ENCODE measurements around the gene BLVRA.

Gene BLVRA

GRCh38 chr7:43725251-43725650, 33.2 kb upstream of the BLVRA start:
- Histone ChIP-seq H3K4me1 (peaks cover 0 to 18% (median 7%) of the 10 kb centered on the region in 4 donors), H3K36me3 (no peaks in the 10 kb centered on the region), H3K9me3 (no peaks in the 10 kb centered on the region), H3K27ac (no peak overlapping the region), H3K4me3 (no peak overlapping the region), H3K27me3 (no peaks in the 10 kb centered on the region)
- no peak for TF ChIP-seq CTCF (IDR thresholded peaks at IDR 0.05)
- intact Hi-C loops (cut with DNase I; ENCODE audit: low total_unique reads) = loop anchor here (5.0 kb wide), 1 partner anchor 112 kb away; no protein-coding TSS in a partner anchor
- no peak for DNase-seq

- TF ChIP-seq CTCF (IDR thresholded peaks at IDR 0.05) = no peak
- Histone ChIP-seq H3K4me3 (no peak overlapping the region), H3K27ac (no peak overlapping the region), H3K27me3 (no peaks in the 10 kb centered on the region), H3K9me3 (no peaks in the 10 kb centered on the region), H3K4me1 (peaks cover 0 to 20% (median 7%) of the 10 kb centered on the region in 4 donors), H3K36me3 (no peaks in the 10 kb centered on the region)
- DNase-seq = no peak
- intact Hi-C loops (cut with DNase I; ENCODE audit: low total_unique reads) = loop anchor here (5.0 kb wide), 1 partner anchor 111 kb away; no protein-coding TSS in a partner anchor
Measured at GRCh38 chr7:43726466-43726865, 32.0 kb upstream of the BLVRA start.

DNA sequence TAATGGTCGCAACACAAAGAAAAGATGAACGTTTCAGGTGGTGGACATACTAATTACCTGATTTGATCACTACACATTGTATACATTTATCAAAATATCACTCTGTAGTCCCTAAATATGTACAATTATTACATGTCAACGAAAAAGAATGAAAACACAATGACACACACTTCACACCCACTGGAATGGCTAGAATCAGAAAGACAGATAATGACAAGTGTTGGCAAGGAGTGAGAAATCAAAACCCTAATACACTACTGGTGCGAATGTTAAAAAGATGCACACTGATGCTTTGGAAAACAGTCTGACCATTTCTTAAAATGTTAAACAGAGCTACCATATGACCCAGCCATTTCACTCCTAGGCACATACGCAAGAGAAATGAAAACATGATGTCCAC, 31.5 kb upstream of the BLVRA start:
- no peak for DNase-seq
- H3K4me3 ChIP-seq = no peak overlapping the region
- intact Hi-C loops (cut with DNase I; ENCODE audit: low total_unique reads) = loop anchor here (5.0 kb wide), 1 partner anchor 110 kb away; no protein-coding TSS in a partner anchor
- peaks cover 0 to 20% (median 7%) of the 10 kb centered on the region in 4 donors for H3K4me1 ChIP-seq
- no peak for TF ChIP-seq CTCF (IDR thresholded peaks at IDR 0.05)
- no peaks in the 10 kb centered on the region for H3K27me3 ChIP-seq
- no peaks in the 10 kb centered on the region for H3K9me3 ChIP-seq
- H3K36me3 ChIP-seq = no peaks in the 10 kb centered on the region
- H3K27ac ChIP-seq = no peak overlapping the region

- no peaks in the 10 kb centered on the region for H3K36me3 ChIP-seq
- H3K27me3 ChIP-seq = no peaks in the 10 kb centered on the region
- no peaks in the 10 kb centered on the region for H3K9me3 ChIP-seq
- intact Hi-C loops (cut with DNase I; ENCODE audit: low total_unique reads) = loop anchor here (5.0 kb wide), 1 partner anchor 110 kb away; no protein-coding TSS in a partner anchor
- DNase-seq = no peak
- H3K27ac ChIP-seq = no peak overlapping the region
- no peak overlapping the region for H3K4me3 ChIP-seq
- TF ChIP-seq CTCF (IDR thresholded peaks at IDR 0.05) = no peak
- peaks cover 0 to 20% (median 7%) of the 10 kb centered on the region in 4 donors for H3K4me1 ChIP-seq
Measured at GRCh38 chr7:43727494-43727893, 31.0 kb upstream of the BLVRA start.

DNA sequence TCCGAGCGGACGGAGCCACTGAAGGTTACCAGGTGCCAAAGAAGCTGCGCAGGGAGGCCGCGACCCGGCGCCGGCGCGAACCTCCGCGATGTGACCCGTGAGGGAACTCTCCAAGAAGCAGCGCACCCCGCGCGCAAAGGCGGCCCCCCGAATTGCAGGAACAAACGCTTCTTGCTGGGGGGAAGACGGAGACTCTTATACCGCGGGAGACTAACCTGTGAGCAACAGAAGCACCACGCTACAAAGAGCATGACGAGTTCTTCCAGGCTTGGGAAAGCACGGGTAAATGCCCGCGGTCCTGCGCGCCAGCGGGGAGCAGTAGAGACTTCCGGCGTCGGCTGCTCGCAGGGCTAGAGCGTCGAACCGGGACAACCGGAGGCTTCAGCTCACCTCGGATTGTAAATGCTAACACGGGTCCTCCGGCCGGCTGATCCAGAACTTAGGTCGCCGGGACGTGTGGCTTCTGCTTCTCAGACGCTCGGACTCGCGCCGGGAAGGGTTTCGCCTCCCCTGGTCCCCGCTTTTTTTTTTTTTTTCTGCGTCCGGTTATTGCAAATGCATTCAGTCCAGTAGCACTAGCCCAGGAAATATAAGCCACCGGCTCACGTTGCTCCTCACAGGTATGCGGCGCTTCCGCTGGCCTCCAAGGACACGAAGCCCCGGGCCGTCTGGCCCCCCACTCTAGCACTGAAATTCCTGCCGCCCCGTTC, 29.1 kb upstream of the BLVRA start, which contains the start of gene COA1:
Gene COA1, minus strand, starts transcription at position 310 of the 710 bp plus-strand sequence. CDS start 80,909 bp downstream, outside the sequence.
- TF ChIP-seq CTCF (IDR thresholded peaks at IDR 0.05) = no peak
- intact Hi-C loops (cut with DNase I; ENCODE audit: low total_unique reads) = loop anchor here (5.0 kb wide), 1 partner anchor 108 kb away; no protein-coding TSS in a partner anchor
- H3K4me1 ChIP-seq = peaks cover 0 to 20% (median 7%) of the 10 kb centered on the region in 4 donors
- H3K4me3 ChIP-seq = peak within 1 kb of the TSS; percentile 68 to 71
- H3K27ac ChIP-seq = peak within 1 kb of the TSS; percentile 72 to 78
- H3K9me3 ChIP-seq = no peaks in the 10 kb centered on the region
- peak; percentile 82 to 90 for DNase-seq
- no peaks in the 10 kb centered on the region for H3K27me3 ChIP-seq
- H3K36me3 ChIP-seq = no peaks in the 10 kb centered on the region

Data from tibial artery (tissue), 4 donors.